Measurements from ENCODE around the gene LIMK2.
"Not testable (repeated sequence)": the region's sequence is repeated elsewhere in the genome, so short reads cannot be mapped to it uniquely, and the experiment has no call there.

The LIMK2 gene

GRCh38 chr22:31211862-31212730, at the start of gene LIMK2:
Gene LIMK2 (plus strand): TSS chr22:31212298. CDS start chr22:31212409, 111 bp downstream.
- DNase-seq (ENCODE audit: low spot score), result peak; percentile 96

GRCh38 chr22:31170971-31171370, 41.1 kb upstream of the LIMK2 start:
- no peak for DNase-seq (ENCODE audit: low spot score)

DNA sequence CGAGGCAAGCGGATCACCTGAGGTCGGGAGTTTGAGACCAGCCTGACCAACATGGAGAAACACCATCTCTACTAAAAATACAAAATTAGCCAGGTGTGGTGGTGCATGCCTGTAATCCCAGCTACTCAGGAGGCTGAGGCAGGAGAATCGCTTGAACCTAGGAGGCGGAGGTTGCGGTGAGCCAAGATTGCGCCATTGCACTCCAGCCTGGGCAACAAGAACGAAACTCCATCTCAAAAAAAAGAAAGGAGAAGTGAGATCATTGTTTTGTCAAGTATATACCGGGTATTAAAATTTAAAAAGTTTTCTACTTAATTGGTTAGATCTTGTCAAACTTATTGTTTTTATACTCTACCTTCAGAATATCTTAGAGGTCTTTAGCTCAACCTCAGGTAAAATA, 40.4 kb upstream of the LIMK2 start:
- not testable (repeated sequence) for DNase-seq (ENCODE audit: low spot score)

GRCh38 chr22:31173386-31174145, 38.5 kb upstream of the LIMK2 start:
- no peak for DNase-seq (ENCODE audit: low spot score)

DNA sequence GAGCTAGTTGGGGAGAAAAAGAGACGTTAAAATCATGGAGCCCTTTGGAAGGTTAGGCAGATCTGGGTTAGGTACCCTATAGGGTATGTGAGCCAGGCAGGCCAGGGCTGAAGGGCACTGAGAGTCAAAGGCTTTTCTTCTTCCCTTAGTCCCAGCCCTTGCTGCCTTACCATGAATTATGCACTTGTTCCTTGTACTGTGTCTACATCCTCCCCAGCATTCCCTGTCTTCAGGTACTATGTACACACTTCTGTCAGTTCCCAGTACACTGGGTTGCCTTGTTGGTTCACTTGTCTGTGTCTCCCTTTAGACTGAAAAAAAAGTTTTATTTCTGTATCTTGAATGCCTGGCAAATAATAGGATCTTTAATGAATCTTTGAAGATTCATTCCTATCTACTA, 35.2 kb upstream of the LIMK2 start:
- DNase-seq (ENCODE audit: low spot score), result no peak

GRCh38 chr22:31177420-31178162, 34.5 kb upstream of the LIMK2 start:
- no peak for DNase-seq (ENCODE audit: low spot score)

DNA sequence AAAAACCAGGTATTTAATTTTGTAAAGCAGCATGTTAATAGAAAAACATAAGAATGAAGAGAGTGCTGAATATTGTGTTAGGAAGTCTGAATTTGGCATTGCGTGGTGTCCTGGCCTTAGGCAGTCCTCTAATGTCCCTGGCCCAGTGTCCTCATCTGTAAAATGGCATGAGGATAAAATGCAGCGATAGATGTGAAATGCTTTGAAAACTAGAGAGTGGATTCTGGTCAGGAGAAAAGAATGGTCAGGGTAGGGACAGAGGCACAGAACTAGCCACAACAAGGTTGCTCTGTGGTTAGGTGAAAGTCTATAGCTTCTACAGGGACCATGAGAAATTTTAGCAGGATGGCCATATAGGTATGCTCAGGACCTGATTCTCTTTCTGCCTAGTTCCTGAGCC, 33.2 kb upstream of the LIMK2 start:
- no peak for DNase-seq (ENCODE audit: low spot score)

DNA sequence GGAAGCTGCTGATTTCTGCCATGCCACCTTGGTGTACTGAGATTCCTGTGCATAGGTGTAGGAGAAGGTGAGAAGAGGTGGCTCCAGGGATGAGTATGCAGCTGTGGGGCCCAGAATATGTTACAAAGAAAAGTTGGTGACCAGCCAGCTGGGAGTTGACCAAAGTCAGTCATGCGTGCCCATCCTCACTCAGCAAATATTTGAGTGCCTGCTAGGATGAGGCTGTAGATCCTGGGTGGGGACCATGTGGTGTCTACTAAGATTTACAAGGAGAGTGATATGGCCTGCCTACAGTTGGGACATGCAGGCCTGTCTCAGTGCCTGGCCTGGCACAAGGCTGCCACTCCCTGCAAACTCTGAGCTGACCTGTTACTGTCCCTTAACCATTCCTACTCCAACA, 32.8 kb upstream of the LIMK2 start:
- no peak for DNase-seq (ENCODE audit: low spot score)

GRCh38 chr22:31184015-31184414, 28.1 kb upstream of the LIMK2 start:
- no peak for DNase-seq (ENCODE audit: low spot score)

GRCh38 chr22:31185056-31185455, 27.0 kb upstream of the LIMK2 start:
- DNase-seq (ENCODE audit: low spot score), result no peak

- no peak for DNase-seq (ENCODE audit: low spot score)
Measured at GRCh38 chr22:31187627-31188026, 24.5 kb upstream of the LIMK2 start.

GRCh38 chr22:31192513-31192912, 19.6 kb upstream of the LIMK2 start:
- no peak for DNase-seq (ENCODE audit: low spot score)

- DNase-seq (ENCODE audit: low spot score), result no peak
Measured at GRCh38 chr22:31193092-31193491, 19.0 kb upstream of the LIMK2 start.

GRCh38 chr22:31194681-31195080, 17.4 kb upstream of the LIMK2 start:
- DNase-seq (ENCODE audit: low spot score), result not testable (repeated sequence)

- no peak for DNase-seq (ENCODE audit: low spot score)
Measured at GRCh38 chr22:31199187-31199586, 12.9 kb upstream of the LIMK2 start.

GRCh38 chr22:31204352-31204984, 7.6 kb upstream of the LIMK2 start:
- DNase-seq (ENCODE audit: low spot score), result not testable (repeated sequence)

DNA sequence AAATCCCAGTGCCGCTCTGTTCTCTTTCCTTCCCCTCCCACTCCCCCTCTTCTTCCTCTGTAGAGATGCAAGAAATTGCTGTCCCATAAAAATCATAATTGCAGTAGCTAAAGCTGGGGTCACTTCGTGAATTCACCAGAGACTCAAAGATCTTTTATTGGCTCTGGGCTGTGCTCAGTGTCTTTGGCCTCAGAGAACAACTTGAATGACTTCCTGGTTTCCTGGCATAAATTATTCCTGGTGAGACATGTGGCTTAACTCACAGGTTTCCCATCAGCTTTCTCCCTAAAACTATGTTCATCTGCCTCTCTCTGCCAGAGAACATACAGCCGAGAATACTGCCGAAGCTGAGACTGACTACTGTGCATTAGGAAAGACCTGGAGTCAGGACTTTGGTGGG, 7.0 kb upstream of the LIMK2 start:
- DNase-seq (ENCODE audit: low spot score), result not testable (repeated sequence)

DNA sequence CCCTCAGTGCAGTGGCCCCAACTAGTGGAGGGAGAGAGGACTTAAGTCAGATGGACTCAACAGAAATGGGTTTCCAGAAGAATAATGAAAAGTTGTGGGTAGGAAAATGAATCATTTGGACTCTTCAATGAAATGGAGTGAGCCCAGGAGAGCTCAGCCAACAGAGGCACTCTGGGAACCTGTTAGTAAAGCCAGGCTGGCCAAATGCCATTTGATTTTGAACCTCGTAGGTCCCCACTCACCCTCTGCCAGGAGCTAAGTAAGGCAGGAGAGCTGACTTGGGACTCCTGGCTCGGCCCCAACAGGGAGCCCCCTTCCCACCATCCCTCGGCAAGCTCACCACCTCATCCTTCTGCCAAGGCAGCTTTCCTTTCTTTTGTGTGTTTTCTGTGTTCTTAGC, 5.6 kb upstream of the LIMK2 start:
- DNase-seq (ENCODE audit: low spot score), result not testable (repeated sequence)

GRCh38 chr22:31206896-31207687, 5.0 kb upstream of the LIMK2 start:
- DNase-seq (ENCODE audit: low spot score), result no peak

DNA sequence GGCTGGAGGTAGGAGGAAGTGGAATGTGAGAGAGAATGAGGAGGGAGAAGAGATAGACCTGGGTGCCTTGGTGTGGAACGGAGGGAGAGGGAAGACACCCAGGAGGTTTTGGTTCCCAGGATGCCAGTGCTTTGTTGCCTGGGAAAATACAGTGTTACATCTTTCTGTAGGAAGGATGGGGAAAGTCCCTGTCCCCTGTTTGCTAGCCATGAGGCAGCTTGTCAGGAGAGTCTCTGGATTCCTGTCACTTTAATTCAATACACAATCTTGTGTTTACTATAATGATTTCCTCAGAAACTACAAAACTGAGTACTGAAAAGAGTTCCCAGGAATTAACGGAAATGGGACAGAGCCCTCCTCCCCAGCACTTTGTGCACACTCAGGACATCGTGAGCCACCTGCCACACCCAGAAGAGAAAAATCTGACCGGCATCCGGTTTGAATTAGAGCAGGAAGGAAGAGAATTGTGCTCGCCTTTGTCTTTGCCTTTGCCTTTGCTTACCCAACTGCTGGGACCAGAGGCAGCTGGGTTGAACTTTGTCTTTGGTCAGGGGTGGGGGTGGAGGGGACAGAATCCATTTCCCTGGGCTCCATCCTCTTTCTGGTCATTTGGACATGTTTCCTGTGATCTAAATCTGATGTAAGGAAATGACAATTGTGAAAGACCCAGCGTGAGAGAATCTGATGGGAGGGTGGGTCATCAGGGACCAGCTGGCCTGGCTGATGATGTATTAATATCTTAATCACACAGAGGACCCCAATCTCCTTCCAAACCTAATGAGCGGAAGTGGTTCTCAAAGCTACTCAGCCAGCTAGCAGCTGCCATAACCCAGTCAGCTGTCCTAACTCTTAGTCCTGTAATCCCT, 1.3 kb upstream of the LIMK2 start:
- no peak for DNase-seq (ENCODE audit: low spot score)

All from hematopoietic multipotent progenitor cell treated with erythropoietin and hydrocortisone succinate and interleukin-3 and kit ligand, for 15 days (in vitro differentiated cells).